ENCODE measurements around the gene KREMEN1.

KREMEN1 gene

GRCh38 chr22:29215012-29215860 lies 142.4 kb downstream of the KREMEN1 start:
- no peak for TF ChIP-seq CTCF (IDR thresholded peaks at IDR 0.05)

- TF ChIP-seq CTCF (IDR thresholded peaks at IDR 0.05), result no peak
Measured at GRCh38 chr22:29216011-29216872, 143.4 kb downstream of the KREMEN1 start.

- TF ChIP-seq CTCF (IDR thresholded peaks at IDR 0.05), result no peak
Measured at GRCh38 chr22:29216873-29217666, 144.2 kb downstream of the KREMEN1 start.

All from LNCAP (cell line).